Testis (tissue), 3 donors: ENCODE data around the gene FILIP1. TPM values are rescaled to one million over a fixed set of nuclear protein-coding genes. Genes with fewer than 3 reads are reported as not detected.

Experiments
- DNase-seq: peaks from one replicate; pipeline ENCODE4 v3.0.0-alpha.2; 2019
- H3K27ac ChIP-seq, 2 donors: fragments of 200-600 bp; sonication (generic); one replicate each; pipeline ENCODE4 v1.5.1; 2019
- H3K27me3 ChIP-seq: fragments of 200-600 bp; sonication (generic); one replicate; pipeline ENCODE4 v1.5.1; 2019
- H3K36me3 ChIP-seq: fragments of 200-600 bp; sonication (generic); one replicate; pipeline ENCODE4 v1.5.1; 2017; ENCODE audit warnings: low read depth; ENCODE audit errors: missing control alignments
- H3K4me1 ChIP-seq: fragments of 200-600 bp; sonication (generic); one replicate; pipeline ENCODE4 v1.5.1; 2019
- H3K4me3 ChIP-seq, 2 donors: fragments of 200-600 bp; sonication (generic); one replicate each; pipeline ENCODE4 v1.5.1; 2017 to 2019
- H3K9me3 ChIP-seq: fragments of 200-600 bp; sonication (generic); one replicate; pipeline ENCODE4 v1.5.1; 2017
- CTCF ChIP-seq, 3 experiments: fragments of 450-650 bp in 2 of 3; fragments of 200-600 bp in 1 of 3; sonication (generic) in 1 of 3; IDR thresholded peaks; one replicate each; pipeline ENCODE4 v1.5.1; 2016 to 2019; ENCODE audit warnings: antibody characterized with exemption in 3 of 3, mild to moderate bottlenecking in 2 of 3, moderate library complexity in 1 of 3
- POLR2A ChIP-seq: fragments of 450-650 bp; IDR thresholded peaks from one replicate; pipeline ENCODE4 v1.6.1; 2017; ENCODE audit warnings: antibody characterized with exemption, mild to moderate bottlenecking, moderate library complexity
- WGBS, 2 donors: methylation state at CpG; one replicate each; pipeline ENCODE4 v1.1.5; 2018; 5-methylcytosine and 5-hydroxymethylcytosine counted together
- intact Hi-C: fragments of 100-400 bp; cut with DNase I; formaldehyde crosslinking; loops from one replicate; pipeline ENCODE4 v1.15.1; 2023; ENCODE audit warnings: low total_unique reads
- polyA plus RNA-seq: library from polyadenylated mRNA; stranded (reverse); fragments of 350-450 nt; fragmentation: Illumina TruSeq; extraction: RNeasy Lipid Tissue Mini Kit (QIAGEN cat#74804); gene quantifications from one replicate; pipeline ENCODE4 v1.2.3, GENCODE V29; 2014; ENCODE audit warnings: low read depth, low replicate concordance; ENCODE audit not compliant: insufficient read depth
- total RNA-seq, 2 donors: library from RNA; depleted of rRNA; stranded (reverse); fragments of >200 nt; gene quantifications; one replicate each; pipeline ENCODE4 v1.2.3, GENCODE V29; 2016

FILIP1 gene
- total and polyA plus RNA-seq, 3 donors from 2014 or later: 2.0 to 3.1 (median 2.7) TPM

- intact Hi-C loops: no loop called here
- WGBS, 2 donors: 93 to 95% methylated on average over 1 of the region's 1 CpG
These were observed 163.9 kb downstream of the FILIP1 start for GRCh38 chr6:75329703-75330102.

GRCh38 chr6:75327807-75328206, 165.8 kb downstream of the FILIP1 start:
- intact Hi-C loops: no loop called here
- WGBS, 2 donors: 83 to 89% methylated on average over 1 of the region's 1 CpG
- Histone ChIP-seq H3K36me3 (no peaks in the 10 kb centered on the region), H3K27ac (no peak overlapping the region), H3K27me3 (no peaks in the 10 kb centered on the region), H3K4me3 (no peak overlapping the region), H3K9me3 (no peaks in the 10 kb centered on the region), H3K4me1 (no peaks in the 10 kb centered on the region)
- TF ChIP-seq POLR2A: no peak
- no peak for TF ChIP-seq CTCF (IDR thresholded peaks at IDR 0.05)
- no peak for DNase-seq

More at GRCh38 chr6:75329703-75330102, 163.9 kb downstream of the FILIP1 start:
- TF ChIP-seq CTCF (IDR thresholded peaks at IDR 0.05) (no peak), POLR2A (no peak)
- Histone ChIP-seq H3K4me3 (no peak overlapping the region), H3K27ac (no peak overlapping the region), H3K27me3 (no peaks in the 10 kb centered on the region), H3K4me1 (no peaks in the 10 kb centered on the region), H3K9me3 (no peaks in the 10 kb centered on the region), H3K36me3 (no peaks in the 10 kb centered on the region)
- no peak for DNase-seq

- no peaks in the 10 kb centered on the region for H3K36me3 ChIP-seq
- no peak overlapping the region for H3K27ac ChIP-seq
- no peaks in the 10 kb centered on the region for H3K4me1 ChIP-seq
- no peak for DNase-seq
- TF ChIP-seq POLR2A: no peak
- TF ChIP-seq CTCF (IDR thresholded peaks at IDR 0.05): no peak
- H3K27me3 ChIP-seq: no peaks in the 10 kb centered on the region
- H3K4me3 ChIP-seq: no peak overlapping the region
- 81 to 86% methylated on average over 2 of the region's 2 CpGs for WGBS, 2 donors
- intact Hi-C loops: no loop called here
- no peaks in the 10 kb centered on the region for H3K9me3 ChIP-seq
These were observed 166.9 kb downstream of the FILIP1 start for GRCh38 chr6:75326557-75327258.

GRCh38 chr6:75318900-75319299, 174.7 kb downstream of the FILIP1 start:
- DNase-seq: no peak
- no peak overlapping the region for H3K27ac ChIP-seq
- H3K36me3 ChIP-seq: no peaks in the 10 kb centered on the region
- TF ChIP-seq POLR2A (no peak), CTCF (IDR thresholded peaks at IDR 0.05) (no peak)
- no peaks in the 10 kb centered on the region for H3K9me3 ChIP-seq
- H3K4me3 ChIP-seq: no peak overlapping the region
- no peaks in the 10 kb centered on the region for H3K27me3 ChIP-seq
- intact Hi-C loops: no loop called here
- H3K4me1 ChIP-seq: no peaks in the 10 kb centered on the region
- WGBS, 2 donors: 74 to 84% methylated on average over 2 of the region's 2 CpGs
